SK-N-MC (cell line): Measurements from ENCODE around the gene FGF12.

Source experiments
- EZH2 ChIP-seq: fragments of 200-600 bp; sonication (generic); IDR thresholded peaks from one replicate; pipeline ENCODE4 v1.6.1; 2017; ENCODE audit warnings: antibody characterized with exemption
- POLR2AphosphoS5 ChIP-seq: IDR thresholded peaks from 2 replicates; pipeline ENCODE4 v1.6.1; 2012; ENCODE audit warnings: mild to moderate bottlenecking, low read depth, low read length, borderline replicate concordance

DNA sequence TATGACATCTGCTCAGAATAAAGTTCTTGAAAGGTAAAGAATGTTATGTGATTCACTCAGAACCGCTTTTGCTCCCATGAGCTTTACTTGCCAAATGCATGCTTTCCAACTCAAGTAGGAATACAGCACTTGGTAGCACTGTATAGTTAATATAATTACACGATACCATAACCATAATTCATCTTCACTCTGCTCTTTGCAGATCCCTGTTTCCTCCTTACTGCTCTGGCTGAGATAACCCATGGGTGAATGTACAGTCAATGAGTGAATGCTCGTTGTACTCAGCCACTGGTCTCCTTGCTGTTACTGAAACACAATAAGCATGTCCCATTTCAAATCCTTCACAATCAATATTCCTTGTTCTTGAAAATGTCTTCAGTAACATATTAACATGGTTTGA is 550.0 kb downstream of the FGF12 start:
- TF ChIP-seq POLR2AphosphoS5: no peak
- TF ChIP-seq EZH2: no peak
